ENCODE measurements around the gene MYRF.

MYRF gene

GRCh38 chr11:61728066-61728939, 24.1 kb upstream of the MYRF start:
- Histone ChIP-seq H3K4me3 (ENCODE audit: low read length) (no peak overlapping the region), H3K9me3 (ENCODE audit: control insufficient read depth, insufficient read depth, low read length) (no peaks in the 10 kb centered on the region), H3F3A (ENCODE audit: control insufficient read depth, insufficient read depth) (no peaks in the 10 kb centered on the region), H3K4me1 (ENCODE audit: control insufficient read depth, low read length) (no peaks in the 10 kb centered on the region), H3K36me3 (ENCODE audit: control insufficient read depth, low read length) (no peaks in the 10 kb centered on the region), H3K79me2 (ENCODE audit: control insufficient read depth, low read length) (no peaks in the 10 kb centered on the region), H3K27me3 (ENCODE audit: control insufficient read depth, low read length) (no peaks in the 10 kb centered on the region), H3K27ac (ENCODE audit: low read depth, low read length) (no peak overlapping the region), H4K20me1 (ENCODE audit: control insufficient read depth, insufficient read depth, low read depth, low read length) (no peaks in the 10 kb centered on the region), H3K4me2 (ENCODE audit: low read length) (no peak overlapping the region), H3K9me2 (replicated peaks; ENCODE audit: control insufficient read depth, low read length) (no peaks in the 10 kb centered on the region)
- no peak for TF ChIP-seq CTCF (IDR thresholded peaks at IDR 0.05; ENCODE audit: low read depth, low read length, poor library complexity, severe bottlenecking)
- TF ChIP-seq EZH2phosphoT487 (IDR thresholded peaks at IDR 0.05; ENCODE audit: borderline replicate concordance, low read length) = no peak

- no peak overlapping the region for H3K4me3 ChIP-seq (ENCODE audit: low read length)
- TF ChIP-seq EZH2phosphoT487 (IDR thresholded peaks at IDR 0.05; ENCODE audit: borderline replicate concordance, low read length) (no peak), CTCF (IDR thresholded peaks at IDR 0.05; ENCODE audit: low read depth, low read length, poor library complexity, severe bottlenecking) (no peak)
- no peaks in the 10 kb centered on the region for H3K27me3 ChIP-seq (ENCODE audit: control insufficient read depth, low read length)
- H4K20me1 ChIP-seq (ENCODE audit: control insufficient read depth, insufficient read depth, low read depth, low read length) = no peaks in the 10 kb centered on the region
- no peaks in the 10 kb centered on the region for H3K9me3 ChIP-seq (ENCODE audit: control insufficient read depth, insufficient read depth, low read length)
- H3K79me2 ChIP-seq (ENCODE audit: control insufficient read depth, low read length) = no peaks in the 10 kb centered on the region
- no peak overlapping the region for H3K4me2 ChIP-seq (ENCODE audit: low read length)
- no peaks in the 10 kb centered on the region for H3F3A ChIP-seq (ENCODE audit: control insufficient read depth, insufficient read depth)
- no peaks in the 10 kb centered on the region for H3K4me1 ChIP-seq (ENCODE audit: control insufficient read depth, low read length)
- H3K36me3 ChIP-seq (ENCODE audit: control insufficient read depth, low read length) = no peaks in the 10 kb centered on the region
- H3K27ac ChIP-seq (ENCODE audit: low read depth, low read length) = no peak overlapping the region
- no peaks in the 10 kb centered on the region for H3K9me2 ChIP-seq (replicated peaks; ENCODE audit: control insufficient read depth, low read length)
Observed at GRCh38 chr11:61728940-61729219, 23.6 kb upstream of the MYRF start.

GRCh38 chr11:61730240-61730994, 22.0 kb upstream of the MYRF start:
- Histone ChIP-seq H3K4me3 (ENCODE audit: low read length) (no peak overlapping the region), H3F3A (ENCODE audit: control insufficient read depth, insufficient read depth) (no peaks in the 10 kb centered on the region), H3K79me2 (ENCODE audit: control insufficient read depth, low read length) (no peaks in the 10 kb centered on the region), H3K9me2 (replicated peaks; ENCODE audit: control insufficient read depth, low read length) (no peaks in the 10 kb centered on the region), H3K4me2 (ENCODE audit: low read length) (no peak overlapping the region), H3K36me3 (ENCODE audit: control insufficient read depth, low read length) (no peaks in the 10 kb centered on the region), H3K27ac (ENCODE audit: low read depth, low read length) (no peak overlapping the region), H3K9me3 (ENCODE audit: control insufficient read depth, insufficient read depth, low read length) (no peaks in the 10 kb centered on the region), H3K4me1 (ENCODE audit: control insufficient read depth, low read length) (no peaks in the 10 kb centered on the region), H4K20me1 (ENCODE audit: control insufficient read depth, insufficient read depth, low read depth, low read length) (no peaks in the 10 kb centered on the region), H3K27me3 (ENCODE audit: control insufficient read depth, low read length) (no peaks in the 10 kb centered on the region)
- TF ChIP-seq EZH2phosphoT487 (IDR thresholded peaks at IDR 0.05; ENCODE audit: borderline replicate concordance, low read length) (no peak), CTCF (IDR thresholded peaks at IDR 0.05; ENCODE audit: low read depth, low read length, poor library complexity, severe bottlenecking) (no peak)
